ENCODE results near the gene CDH12. TPM values are rescaled to one million over a fixed set of nuclear protein-coding genes. Genes with fewer than 3 reads are reported as not detected.

Gene CDH12
- polyA plus RNA-seq, 2 of the 4 experiments (the other 2 are of a cell fraction) = 0.04 TPM; not detected in 1

DNA sequence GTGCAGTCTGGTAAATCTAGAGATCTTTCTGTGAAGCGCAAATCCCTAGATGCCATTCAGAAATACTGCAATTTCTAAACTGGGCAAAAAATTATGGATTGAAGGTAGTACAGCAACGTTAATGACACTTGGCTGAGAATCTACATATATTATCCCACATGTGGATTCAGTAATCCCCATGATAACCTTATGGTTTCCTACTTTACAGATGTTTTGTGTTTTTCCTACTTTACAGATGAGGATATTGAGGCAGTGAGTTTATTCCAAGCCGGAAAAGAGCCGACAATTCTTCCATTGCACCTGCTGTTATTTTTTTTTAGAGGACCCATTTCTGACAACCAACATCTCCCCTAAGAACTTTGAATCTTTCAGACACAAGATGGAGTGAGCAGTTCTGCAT lies 796.5 kb downstream of the CDH12 start:
- FAIRE-seq = no peak
- Histone ChIP-seq H3K9me3 (no peaks in the 10 kb centered on the region), H3K4me2 (no peak overlapping the region), H3K27ac (no peak overlapping the region), H3K4me3 (no peak overlapping the region), H3K4me1 (no peaks in the 10 kb centered on the region)
- TF ChIP-seq CEBPB (IDR thresholded peaks at IDR 0.05) (no peak), JUN (IDR thresholded peaks at IDR 0.05) (no peak), CBX2 (IDR thresholded peaks at IDR 0.05; ENCODE audit: borderline replicate concordance, low read depth) (no peak), HOXB13 (CRISPR knock-in tag; IDR thresholded peaks at IDR 0.05; ENCODE audit: low read depth) (no peak), RFX5 (IDR thresholded peaks at IDR 0.05) (no peak), HOXB5 (CRISPR knock-in tag; IDR thresholded peaks at IDR 0.05) (no peak), HOXA7 (CRISPR knock-in tag; IDR thresholded peaks at IDR 0.05) (no peak), ESRRA (IDR thresholded peaks at IDR 0.05; ENCODE audit: borderline replicate concordance, low read length) (no peak), PBX3 (IDR thresholded peaks at IDR 0.05) (no peak)
- no peak for DNase-seq (ENCODE audit: low read depth in 1 of 2, low spot score in 1 of 2)
- ChIA-PET CTCF (no interaction called here), POLR2A (no interaction called here)
- WGBS (ENCODE audit: missing lambda C conversion rate) = 7% methylated on average over 4 of the region's 4 CpGs
- no peak for ATAC-seq

DNA sequence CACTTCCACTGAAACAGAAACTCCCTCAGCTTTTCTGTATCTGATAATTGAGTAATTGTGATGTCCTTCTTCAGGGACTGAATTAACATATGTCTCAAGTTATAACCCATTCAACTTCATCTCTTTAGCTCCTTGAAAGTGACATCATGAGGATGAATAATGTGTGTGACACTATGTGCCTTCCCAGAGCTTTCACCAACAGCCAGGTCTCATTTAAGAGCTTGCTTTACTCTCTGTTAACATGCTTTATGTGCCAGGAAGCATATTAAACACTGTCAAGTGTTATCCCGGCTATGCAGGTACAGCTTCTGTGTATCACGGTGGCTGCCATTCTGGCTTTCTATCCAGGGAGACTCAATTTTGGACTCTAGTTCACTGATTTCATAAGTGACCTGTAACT lies 799.9 kb downstream of the CDH12 start:
- FAIRE-seq = no peak
- no peak for ATAC-seq
- POLR2A ChIA-PET = no interaction called here

GRCh38 chr5:22051881-22052280 lies 801.3 kb downstream of the CDH12 start:
- no peak overlapping the region for H3K27ac ChIP-seq
- WGBS (ENCODE audit: missing lambda C conversion rate) = 2% methylated on average over 1 of the region's 1 CpG
- H3K4me2 ChIP-seq = no peak overlapping the region
- H3K4me1 ChIP-seq = no peaks in the 10 kb centered on the region
- ChIA-PET POLR2A (no interaction called here), CTCF (no interaction called here)
- ATAC-seq (no peak), FAIRE-seq (no peak), DNase-seq (ENCODE audit: low read depth in 1 of 2, low spot score in 1 of 2) (no peak)
- TF ChIP-seq RNF2 (IDR thresholded peaks at IDR 0.05; ENCODE audit: borderline replicate concordance, low read depth) (no peak), PBX3 (IDR thresholded peaks at IDR 0.05) (no peak), E2F6 (IDR thresholded peaks at IDR 0.05; ENCODE audit: borderline replicate concordance, low read depth) (no peak), BHLHE40 (IDR thresholded peaks at IDR 0.05; ENCODE audit: low read depth, low read length) (no peak), ZFP36 (IDR thresholded peaks at IDR 0.05; ENCODE audit: borderline replicate concordance, partially characterized antibody) (no peak), MYC (IDR thresholded peaks at IDR 0.05; ENCODE audit: borderline replicate concordance, low read length) (no peak), HDAC2 (IDR thresholded peaks at IDR 0.05) (no peak), USF2 (IDR thresholded peaks at IDR 0.05) (no peak)
- no peaks in the 10 kb centered on the region for H3K9me3 ChIP-seq
- no peak overlapping the region for H3K4me3 ChIP-seq

More for the DNA sequence above, 799.9 kb downstream of the CDH12 start:
- DNase-seq (ENCODE audit: low read depth in 1 of 2, low spot score in 1 of 2) = no peak
- CTCF ChIA-PET = no interaction called here
- no peaks in the 10 kb centered on the region for H3K9me3 ChIP-seq
- no peaks in the 10 kb centered on the region for H3K4me1 ChIP-seq
- 19% methylated on average over 2 of the region's 2 CpGs for WGBS (ENCODE audit: missing lambda C conversion rate)
- no peak overlapping the region for H3K4me2 ChIP-seq
- H3K27ac ChIP-seq = no peak overlapping the region
- TF ChIP-seq KDM1A (IDR thresholded peaks at IDR 0.05; ENCODE audit: low read depth) (no peak), CHD4 (IDR thresholded peaks at IDR 0.05; ENCODE audit: borderline replicate concordance) (no peak), RNF2 (IDR thresholded peaks at IDR 0.05; ENCODE audit: borderline replicate concordance, low read depth) (no peak), EHF (CRISPR knock-in tag; IDR thresholded peaks at IDR 0.05) (no peak), HDAC2 (IDR thresholded peaks at IDR 0.05) (no peak), MYC (IDR thresholded peaks at IDR 0.05; ENCODE audit: borderline replicate concordance, low read length) (no peak), SMC3 (IDR thresholded peaks at IDR 0.05) (no peak), HOXA7 (CRISPR knock-in tag; IDR thresholded peaks at IDR 0.05) (no peak), NFE2L2 (conservative IDR thresholded peaks at IDR 0.05; ENCODE audit: low read length) (no peak)
- TF ChIP-seq, protein P1, sequence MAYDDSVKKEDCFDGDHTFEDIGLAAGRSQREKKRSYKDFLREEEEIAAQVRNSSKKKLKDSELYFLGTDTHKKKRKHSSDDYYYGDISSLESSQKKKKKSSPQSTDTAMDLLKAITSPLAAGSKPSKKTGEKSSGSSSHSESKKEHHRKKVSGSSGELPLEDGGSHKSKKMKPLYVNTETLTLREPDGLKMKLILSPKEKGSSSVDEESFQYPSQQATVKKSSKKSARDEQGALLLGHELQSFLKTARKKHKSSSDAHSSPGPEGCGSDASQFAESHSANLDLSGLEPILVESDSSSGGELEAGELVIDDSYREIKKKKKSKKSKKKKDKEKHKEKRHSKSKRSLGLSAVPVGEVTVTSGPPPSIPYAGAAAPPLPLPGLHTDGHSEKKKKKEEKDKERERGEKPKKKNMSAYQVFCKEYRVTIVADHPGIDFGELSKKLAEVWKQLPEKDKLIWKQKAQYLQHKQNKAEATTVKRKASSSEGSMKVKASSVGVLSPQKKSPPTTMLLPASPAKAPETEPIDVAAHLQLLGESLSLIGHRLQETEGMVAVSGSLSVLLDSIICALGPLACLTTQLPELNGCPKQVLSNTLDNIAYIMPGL (CRISPR knock-in tag; IDR thresholded peaks at IDR 0.05; ENCODE audit: borderline replicate concordance) = no peak
- H3K4me3 ChIP-seq = no peak overlapping the region
